ENCODE data around the gene IGF1R. TPM values are rescaled to one million over a fixed set of nuclear protein-coding genes. Genes with fewer than 3 reads are reported as not detected.

The IGF1R gene
- total RNA-seq, 1 experiment from 2014 or later, result 20.2 TPM

DNA sequence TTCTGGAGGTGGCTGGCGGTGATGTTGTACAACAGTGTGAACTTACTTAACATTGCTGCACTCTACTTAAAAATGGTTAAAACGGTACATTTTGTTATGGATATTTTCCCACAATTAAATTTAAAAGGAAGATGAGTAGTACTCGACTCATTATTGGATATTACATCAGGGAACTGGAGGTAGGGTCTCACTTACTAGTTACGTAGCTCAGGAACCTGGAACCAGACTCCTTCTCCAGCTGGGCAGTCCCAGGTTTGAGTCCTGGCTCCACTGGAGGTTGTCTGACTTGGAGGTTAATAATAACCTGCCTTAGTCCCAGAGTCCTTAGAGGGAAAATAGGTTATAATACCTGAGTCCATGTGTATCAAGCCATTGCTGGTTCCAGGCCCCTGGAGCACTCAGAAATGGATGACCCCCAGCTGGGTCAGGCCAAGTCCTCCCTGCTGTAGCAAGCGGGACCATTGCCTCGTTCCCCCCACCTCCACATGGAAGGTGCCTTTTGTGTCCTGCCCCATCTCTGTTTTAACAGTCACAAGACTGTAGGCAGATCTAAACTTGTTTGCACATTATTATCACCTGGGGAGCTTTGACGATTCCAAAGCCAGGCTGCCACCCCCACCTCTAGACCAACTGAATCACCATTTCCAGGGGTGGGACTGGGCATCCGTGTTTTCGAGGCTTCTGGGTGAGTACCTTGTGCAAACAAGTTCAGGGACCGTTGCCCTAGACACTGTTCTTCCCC, 126.6 kb downstream of the IGF1R start:
- in situ Hi-C loops (cut with HindIII; ENCODE audit: low pct_unique_long_range_greater_than_20kb, low sequenced_read_pairs), result no loop called here
- DNase-seq (ENCODE audit: low read depth, low spot score), result no peak

DNA sequence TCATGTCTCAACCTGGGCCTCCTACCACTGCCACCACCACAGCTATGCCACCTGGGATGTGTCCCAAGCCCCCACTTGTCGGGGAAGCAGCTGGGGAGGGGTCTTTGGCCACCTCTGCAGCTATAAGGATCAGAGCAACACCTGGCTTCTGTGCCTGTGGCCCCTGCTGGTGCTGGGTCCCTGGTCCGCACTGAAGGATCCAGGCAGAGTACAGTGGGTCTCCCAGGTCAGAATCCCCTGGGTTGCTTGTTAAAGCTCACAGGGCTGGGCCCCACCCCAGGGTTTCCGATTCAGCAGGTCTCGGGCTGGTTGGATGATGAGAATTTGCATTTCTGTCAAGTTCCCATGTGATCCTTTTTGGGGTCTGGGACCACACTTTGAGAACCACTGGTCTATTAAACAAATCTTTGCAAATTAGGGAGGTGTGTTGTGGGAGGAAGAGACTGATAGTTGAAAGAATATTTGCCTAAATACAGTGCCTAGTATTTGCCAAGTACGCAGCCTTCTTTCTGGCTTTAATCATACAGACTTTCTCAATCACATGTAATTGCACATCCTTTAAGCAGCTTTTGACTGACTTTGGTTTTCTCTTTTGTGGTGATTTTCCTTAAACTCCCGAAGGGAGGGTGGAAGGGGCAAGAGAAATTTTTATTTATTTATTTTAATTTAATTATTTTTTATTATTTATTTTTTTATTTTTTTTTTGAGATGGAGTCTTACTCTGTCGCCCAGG, 127.3 kb downstream of the IGF1R start:
- in situ Hi-C loops (cut with HindIII; ENCODE audit: low pct_unique_long_range_greater_than_20kb, low sequenced_read_pairs), result no loop called here
- DNase-seq (ENCODE audit: low read depth, low spot score), result no peak

- in situ Hi-C loops (cut with HindIII; ENCODE audit: low pct_unique_long_range_greater_than_20kb, low sequenced_read_pairs), result no loop called here
- DNase-seq (ENCODE audit: low read depth, low spot score), result peak; percentile 43
These were observed 128.4 kb downstream of the IGF1R start for GRCh38 chr15:98776607-98777281.

GRCh38 chr15:98777426-98777825, 129.1 kb downstream of the IGF1R start:
- in situ Hi-C loops (cut with HindIII; ENCODE audit: low pct_unique_long_range_greater_than_20kb, low sequenced_read_pairs), result no loop called here
- DNase-seq (ENCODE audit: low read depth, low spot score), result no peak

GRCh38 chr15:98778263-98778959, 130.1 kb downstream of the IGF1R start:
- in situ Hi-C loops (cut with HindIII; ENCODE audit: low pct_unique_long_range_greater_than_20kb, low sequenced_read_pairs), result no loop called here
- no peak for DNase-seq (ENCODE audit: low read depth, low spot score)

DNA sequence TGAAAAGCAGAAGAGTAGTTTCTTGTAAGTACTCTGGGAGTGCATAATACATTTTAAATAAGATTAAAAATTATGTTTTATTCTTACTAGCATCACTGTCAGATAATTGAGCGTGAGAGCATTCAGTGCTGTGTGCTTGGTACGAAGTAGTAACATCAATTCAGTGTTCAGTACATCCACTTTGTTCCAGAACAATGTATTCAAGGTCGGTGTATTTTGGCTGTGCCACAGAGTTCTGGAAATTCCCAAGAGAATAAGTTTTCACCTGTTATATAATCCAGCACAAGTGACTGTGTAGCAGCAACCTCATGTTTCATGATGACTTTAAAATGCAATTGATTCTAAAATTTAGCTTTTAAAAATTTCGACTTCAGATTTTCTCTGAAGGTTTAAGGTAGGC, 130.6 kb downstream of the IGF1R start:
- in situ Hi-C loops (cut with HindIII; ENCODE audit: low pct_unique_long_range_greater_than_20kb, low sequenced_read_pairs), result no loop called here
- no peak for DNase-seq (ENCODE audit: low read depth, low spot score)

GRCh38 chr15:98779463-98780071, 131.2 kb downstream of the IGF1R start:
- peak; percentile 88 for DNase-seq (ENCODE audit: low read depth, low spot score)
- in situ Hi-C loops (cut with HindIII; ENCODE audit: low pct_unique_long_range_greater_than_20kb, low sequenced_read_pairs), result no loop called here

- in situ Hi-C loops (cut with HindIII; ENCODE audit: low pct_unique_long_range_greater_than_20kb, low sequenced_read_pairs), result no loop called here
- no peak for DNase-seq (ENCODE audit: low read depth, low spot score)
These were observed 133.5 kb downstream of the IGF1R start for GRCh38 chr15:98781838-98782237.

DNA sequence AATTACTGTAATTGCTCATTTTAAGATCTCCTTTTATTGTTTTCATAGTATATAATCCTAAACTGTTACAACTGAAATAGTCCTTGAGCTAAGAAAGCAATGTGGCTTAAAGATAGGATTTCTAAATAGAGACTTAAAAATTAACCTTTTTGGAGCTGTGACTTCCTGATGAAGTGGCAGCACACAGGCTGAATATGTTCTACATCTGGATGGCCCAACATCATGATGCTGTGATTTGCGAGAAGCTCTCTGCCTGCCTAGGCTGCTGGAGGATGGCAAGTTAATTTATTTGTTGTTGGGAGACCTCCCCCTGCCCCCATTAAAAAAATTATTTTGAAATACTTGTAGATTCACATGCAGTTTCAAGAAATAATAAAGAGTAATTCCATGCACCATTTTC, 134.5 kb downstream of the IGF1R start:
- no peak for DNase-seq (ENCODE audit: low read depth, low spot score)
- in situ Hi-C loops (cut with HindIII; ENCODE audit: low pct_unique_long_range_greater_than_20kb, low sequenced_read_pairs), result no loop called here

DNA sequence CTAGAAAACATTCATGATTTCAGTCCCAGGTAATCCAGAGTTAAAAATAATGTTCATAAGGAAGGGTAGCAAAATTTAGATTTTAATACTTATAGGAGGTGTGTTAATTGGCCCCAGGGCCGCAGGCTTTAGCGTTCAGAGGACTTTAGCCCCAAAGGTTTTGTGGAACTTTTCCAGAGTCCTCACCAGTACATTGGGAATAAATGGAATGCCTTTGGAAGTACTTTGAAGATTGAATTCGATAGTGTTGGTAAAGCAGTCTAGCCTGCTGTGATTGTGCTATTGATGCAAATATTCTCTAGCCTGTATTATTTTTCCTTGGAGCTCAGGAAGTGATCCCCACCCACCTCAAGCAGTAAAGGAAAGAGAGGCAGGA, 137.1 kb downstream of the IGF1R start:
- in situ Hi-C loops (cut with HindIII; ENCODE audit: low pct_unique_long_range_greater_than_20kb, low sequenced_read_pairs), result no loop called here
- no peak for DNase-seq (ENCODE audit: low read depth, low spot score)

DNA sequence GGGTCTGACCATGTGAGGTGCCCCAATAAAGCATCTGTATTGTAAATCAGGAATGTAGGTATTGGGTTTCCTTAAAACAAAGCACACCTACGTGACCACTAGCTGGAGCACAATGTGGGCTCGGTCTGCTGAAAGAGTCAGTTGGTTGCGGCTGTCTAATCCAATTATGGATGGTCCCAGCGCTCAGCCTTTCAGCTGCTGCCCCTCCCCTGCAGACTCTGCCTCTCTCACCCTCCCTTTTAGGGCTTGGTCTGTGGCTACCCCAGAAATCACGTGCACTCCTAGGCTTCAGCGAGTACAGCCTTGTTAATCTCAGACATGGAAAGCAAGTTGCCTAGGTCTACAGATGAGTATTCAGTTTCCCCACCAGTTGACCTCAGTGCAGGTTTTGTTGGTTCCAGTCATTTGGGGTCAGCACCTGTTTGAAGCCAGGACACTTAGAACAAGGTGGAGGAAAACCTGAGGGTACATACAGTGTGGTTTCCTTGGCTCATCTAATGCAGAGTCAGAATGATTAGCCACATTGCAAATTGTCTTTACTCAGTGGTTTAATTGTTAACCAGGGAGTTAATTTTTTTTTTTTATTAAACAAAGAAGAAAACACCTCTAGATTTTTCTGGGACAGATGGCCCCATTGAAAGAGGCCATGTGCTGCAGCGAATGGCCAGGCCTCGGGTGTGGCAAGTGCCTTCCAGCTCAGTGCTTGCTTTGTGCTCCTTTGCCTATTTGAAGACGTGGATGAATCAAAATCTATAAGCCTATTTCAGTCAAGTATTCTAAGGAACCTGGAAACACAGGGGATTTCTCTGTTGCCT, 137.7 kb downstream of the IGF1R start:
- in situ Hi-C loops (cut with HindIII; ENCODE audit: low pct_unique_long_range_greater_than_20kb, low sequenced_read_pairs), result no loop called here
- peak; percentile 86 for DNase-seq (ENCODE audit: low read depth, low spot score)

DNA sequence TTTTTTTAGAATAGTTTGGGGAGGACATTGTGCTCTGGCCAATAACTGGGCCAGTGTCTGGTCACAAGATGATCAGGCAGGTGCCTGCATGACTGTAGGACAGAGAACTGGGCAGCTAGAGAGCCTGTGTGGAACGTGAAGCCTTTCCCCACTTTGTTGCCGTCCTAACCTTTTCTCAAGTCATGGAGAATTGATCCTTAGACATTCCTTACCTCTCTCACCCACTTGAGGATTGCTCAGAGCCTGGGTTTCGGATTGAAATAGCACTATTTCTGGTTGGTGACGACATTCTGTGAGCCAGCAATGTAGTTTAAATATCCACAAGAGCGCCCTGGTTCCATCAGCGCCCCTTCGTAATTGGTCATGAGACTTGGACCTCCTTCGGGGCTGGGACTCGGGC, 138.4 kb downstream of the IGF1R start:
- peak; percentile 72 for DNase-seq (ENCODE audit: low read depth, low spot score)
- in situ Hi-C loops (cut with HindIII; ENCODE audit: low pct_unique_long_range_greater_than_20kb, low sequenced_read_pairs), result no loop called here

GRCh38 chr15:98787194-98787593, 138.9 kb downstream of the IGF1R start:
- DNase-seq (ENCODE audit: low read depth, low spot score), result peak; percentile 25
- in situ Hi-C loops (cut with HindIII; ENCODE audit: low pct_unique_long_range_greater_than_20kb, low sequenced_read_pairs), result no loop called here

GRCh38 chr15:98787936-98788757, 139.8 kb downstream of the IGF1R start:
- in situ Hi-C loops (cut with HindIII; ENCODE audit: low pct_unique_long_range_greater_than_20kb, low sequenced_read_pairs), result no loop called here
- DNase-seq (ENCODE audit: low read depth, low spot score), result peak; percentile 99

- in situ Hi-C loops (cut with HindIII; ENCODE audit: low pct_unique_long_range_greater_than_20kb, low sequenced_read_pairs), result no loop called here
These were observed 140.7 kb downstream of the IGF1R start for GRCh38 chr15:98789020-98789419.

GRCh38 chr15:98790270-98790669, 141.9 kb downstream of the IGF1R start:
- DNase-seq (ENCODE audit: low read depth, low spot score), result no peak
- in situ Hi-C loops (cut with HindIII; ENCODE audit: low pct_unique_long_range_greater_than_20kb, low sequenced_read_pairs), result no loop called here

More at GRCh38 chr15:98789020-98789419, 140.7 kb downstream of the IGF1R start:
- DNase-seq (ENCODE audit: low read depth, low spot score), result peak; percentile 60
